CD4-positive, alpha-beta T cell treated with Interleukin-4 for 4 hours (primary cell): ENCODE results near the gene DUSP21.
A peak's percentile ranks its signal among the peaks of the same experiment; 100 is the strongest.
"Not testable (repeated sequence)": the region's sequence is repeated elsewhere in the genome, so short reads cannot be mapped to it uniquely, and the experiment has no call there.

Experiments used
- DNase-seq: peaks from one replicate; pipeline ENCODE4 v3.0.0-alpha.2; 2020

Gene DUSP21

GRCh38 chrX:44843753-44844152 lies at the start of gene DUSP21:
DUSP21 (plus strand) TSS chrX:44844021; CDS start chrX:44844133, 112 bp downstream.
- no peak for DNase-seq

DNA sequence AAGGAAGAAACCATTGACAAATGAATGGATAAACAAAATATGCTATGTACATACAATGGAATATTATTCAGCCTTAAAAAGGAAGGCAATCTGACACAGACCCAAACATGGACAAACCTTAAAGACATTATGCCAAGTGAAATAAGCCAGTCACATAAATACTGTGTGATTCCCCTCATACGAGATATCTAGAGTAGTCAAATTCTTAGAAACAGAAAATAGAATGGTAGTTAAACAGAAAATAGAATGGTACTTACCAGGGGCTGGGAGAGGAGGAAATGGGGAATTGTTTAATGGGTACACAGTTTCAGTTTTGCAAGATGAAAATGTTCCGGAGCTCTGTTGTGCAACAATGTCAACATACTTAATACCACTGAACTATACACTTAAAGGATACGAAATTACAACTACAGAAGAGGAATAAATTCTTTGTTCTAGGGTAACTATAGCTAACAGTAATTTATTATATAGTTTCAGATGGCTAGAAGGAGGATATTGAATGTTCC lies 47.8 kb upstream of the DUSP21 start:
- no peak for DNase-seq

DNA sequence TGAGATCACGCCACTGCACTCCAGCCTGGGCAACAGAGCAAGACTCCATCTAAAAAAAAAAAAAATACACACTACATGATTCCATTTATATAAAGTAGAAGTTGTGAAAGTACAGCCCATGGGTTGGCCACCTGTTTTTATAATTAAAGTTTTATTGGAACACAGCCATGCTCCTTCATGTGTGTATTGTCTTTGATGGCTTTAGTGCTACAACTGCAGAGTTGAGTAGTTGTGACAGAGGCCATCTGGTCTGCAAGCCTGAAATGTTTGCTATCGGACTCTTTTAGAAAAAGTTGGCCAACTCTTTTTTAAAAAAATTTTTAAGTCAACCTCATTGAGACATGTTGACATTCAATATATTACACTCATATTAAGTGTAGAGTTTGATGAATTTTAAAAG lies 41.2 kb upstream of the DUSP21 start:
- DNase-seq, result no peak

DNA sequence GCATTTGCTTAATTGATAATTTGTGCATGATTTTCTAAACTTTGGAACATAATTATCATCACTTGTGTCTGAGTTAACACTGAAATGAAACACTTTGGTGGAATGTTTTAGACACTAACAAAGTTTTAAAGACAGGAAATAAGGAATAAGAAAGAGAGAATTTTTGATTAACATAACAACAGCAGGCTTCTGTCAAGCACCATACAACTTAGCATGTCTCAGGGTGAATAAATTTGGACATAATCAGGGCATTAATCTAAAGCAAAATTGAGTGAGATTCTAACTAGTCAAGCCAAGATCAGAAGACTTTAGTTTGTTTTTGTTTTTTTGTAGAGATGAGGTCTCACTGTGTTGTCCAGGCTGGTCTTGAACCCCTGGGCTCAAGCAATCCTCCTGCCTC lies 28.1 kb upstream of the DUSP21 start:
- DNase-seq, result no peak

- DNase-seq, result no peak
These were observed 27.5 kb upstream of the DUSP21 start for GRCh38 chrX:44816367-44816766.

- no peak for DNase-seq
These were observed 26.8 kb upstream of the DUSP21 start for GRCh38 chrX:44817029-44817428.

DNA sequence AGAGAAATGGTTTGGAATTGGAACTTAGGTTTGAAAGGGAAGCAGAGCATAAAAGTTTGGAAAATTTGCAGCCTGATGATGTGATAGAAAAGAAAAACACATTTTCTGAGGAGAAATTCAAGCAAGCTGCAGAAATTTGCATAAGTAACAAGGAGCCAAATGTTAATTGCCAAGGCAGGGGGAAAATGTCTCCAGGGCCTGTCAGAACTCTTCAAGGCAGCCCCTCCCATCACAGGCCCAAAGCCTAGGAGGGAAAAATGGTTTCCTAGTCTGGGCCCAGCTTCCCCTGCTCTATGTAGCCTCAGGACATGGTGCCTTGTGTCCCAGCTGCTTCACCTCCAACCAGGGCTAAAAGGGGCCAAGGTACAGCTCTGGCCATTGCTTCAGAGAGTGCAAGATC lies 21.2 kb upstream of the DUSP21 start:
- DNase-seq, result no peak

GRCh38 chrX:44823193-44823592 lies 20.6 kb upstream of the DUSP21 start:
- not testable (repeated sequence) for DNase-seq

- no peak for DNase-seq
These were observed 15.7 kb upstream of the DUSP21 start for GRCh38 chrX:44828008-44828605.

- no peak for DNase-seq
These were observed 14.0 kb upstream of the DUSP21 start for GRCh38 chrX:44829832-44830231.

DNA sequence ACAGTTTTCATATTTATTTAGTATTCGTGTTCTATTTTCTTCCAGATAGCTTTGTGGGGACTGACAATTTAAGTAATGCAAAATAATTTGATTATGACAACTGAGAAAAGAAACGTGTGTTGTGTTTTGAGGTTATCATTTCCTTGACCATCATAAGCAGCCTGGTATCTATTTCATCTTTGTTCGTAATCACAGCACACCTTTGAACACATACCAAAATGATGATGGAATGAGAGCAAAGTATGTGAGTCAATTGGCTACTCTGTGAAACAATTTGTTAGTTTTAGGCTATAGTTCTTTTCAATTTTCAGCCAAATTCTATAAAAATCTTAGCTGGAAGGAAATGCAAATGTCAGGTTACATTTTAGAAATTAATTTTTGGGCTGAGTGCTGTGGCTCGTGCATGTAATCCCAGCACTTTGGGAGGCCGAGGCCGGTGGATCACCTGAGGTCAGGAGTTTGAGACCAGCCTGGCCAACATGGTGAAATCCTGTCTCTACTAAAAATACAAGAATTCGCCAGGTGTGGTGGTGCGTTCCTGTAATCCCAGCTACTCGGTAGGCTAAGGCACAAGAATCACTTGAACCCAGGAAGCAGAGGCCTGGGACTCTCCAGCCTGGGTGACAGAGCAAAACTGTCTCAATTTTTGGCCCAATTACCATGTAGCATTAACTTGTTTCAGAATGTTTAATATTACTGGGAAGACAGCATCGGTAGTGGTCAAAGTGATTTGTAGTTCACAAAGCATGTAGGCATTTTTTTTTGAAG lies 1.1 kb upstream of the DUSP21 start:
- DNase-seq, result no peak

- no peak for DNase-seq
These were observed 511 bp upstream of the DUSP21 start for GRCh38 chrX:44843318-44843702.

DNA sequence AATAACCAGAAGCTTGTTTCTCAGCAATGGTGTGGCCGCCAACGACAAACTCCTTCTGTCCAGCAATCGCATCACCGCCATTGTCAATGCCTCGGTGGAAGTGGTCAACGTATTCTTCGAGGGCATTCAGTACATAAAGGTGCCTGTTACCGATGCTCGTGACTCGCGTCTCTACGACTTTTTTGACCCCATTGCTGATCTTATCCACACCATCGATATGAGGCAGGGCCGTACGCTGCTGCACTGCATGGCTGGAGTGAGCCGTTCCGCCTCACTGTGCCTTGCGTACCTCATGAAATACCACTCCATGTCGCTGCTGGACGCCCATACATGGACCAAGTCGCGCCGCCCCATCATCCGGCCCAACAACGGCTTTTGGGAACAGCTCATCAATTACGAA lies 383 bp downstream of the DUSP21 start:
- no peak for DNase-seq

GRCh38 chrX:44850891-44851290 lies 7.1 kb downstream of the DUSP21 start:
- not testable (repeated sequence) for DNase-seq

- no peak for DNase-seq
These were observed 27.4 kb downstream of the DUSP21 start for GRCh38 chrX:44871114-44871645.

DNA sequence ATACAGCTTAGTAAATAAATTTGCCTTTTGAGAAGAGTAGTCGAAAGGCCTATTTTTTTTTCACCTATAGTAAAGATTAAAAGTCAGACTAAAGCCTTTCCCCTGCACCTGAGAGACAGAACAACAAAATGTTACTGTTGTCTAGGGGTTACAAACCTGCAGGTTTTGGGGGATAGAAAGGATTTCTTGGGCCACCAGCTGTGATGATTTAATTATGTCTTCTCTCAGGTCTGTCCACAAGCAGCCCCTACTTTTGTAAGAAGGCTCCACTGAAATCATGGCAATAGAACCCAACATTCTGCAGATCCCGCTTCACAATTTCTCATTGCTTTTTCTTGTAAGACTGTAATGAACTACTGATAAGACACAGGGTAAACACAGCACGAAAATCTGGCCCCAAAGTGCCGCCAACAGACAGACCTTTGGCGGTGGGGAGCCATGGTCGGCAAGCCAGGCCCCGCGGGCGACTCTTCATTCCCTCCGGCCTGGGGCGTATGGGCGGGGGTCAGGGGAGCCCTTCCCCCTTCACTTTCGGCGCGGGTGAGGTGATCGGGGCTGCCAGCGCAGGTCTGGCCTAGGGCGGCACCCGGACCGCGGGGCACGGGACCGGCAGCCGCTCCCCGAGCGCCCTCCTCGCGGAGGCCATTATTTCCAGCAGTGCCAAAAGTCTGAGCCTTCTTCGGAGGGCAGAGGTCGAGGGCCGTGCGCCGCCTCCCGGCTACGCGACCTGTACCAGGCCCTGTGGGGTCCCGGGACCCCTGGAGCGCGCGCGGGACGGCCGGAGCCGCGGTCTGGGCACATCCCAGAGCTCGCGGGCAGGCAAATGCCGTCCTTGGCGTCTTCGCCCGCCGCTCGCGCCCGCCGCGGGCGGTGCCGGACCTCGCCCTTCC lies 28.4 kb downstream of the DUSP21 start:
- DNase-seq, result no peak

DNA sequence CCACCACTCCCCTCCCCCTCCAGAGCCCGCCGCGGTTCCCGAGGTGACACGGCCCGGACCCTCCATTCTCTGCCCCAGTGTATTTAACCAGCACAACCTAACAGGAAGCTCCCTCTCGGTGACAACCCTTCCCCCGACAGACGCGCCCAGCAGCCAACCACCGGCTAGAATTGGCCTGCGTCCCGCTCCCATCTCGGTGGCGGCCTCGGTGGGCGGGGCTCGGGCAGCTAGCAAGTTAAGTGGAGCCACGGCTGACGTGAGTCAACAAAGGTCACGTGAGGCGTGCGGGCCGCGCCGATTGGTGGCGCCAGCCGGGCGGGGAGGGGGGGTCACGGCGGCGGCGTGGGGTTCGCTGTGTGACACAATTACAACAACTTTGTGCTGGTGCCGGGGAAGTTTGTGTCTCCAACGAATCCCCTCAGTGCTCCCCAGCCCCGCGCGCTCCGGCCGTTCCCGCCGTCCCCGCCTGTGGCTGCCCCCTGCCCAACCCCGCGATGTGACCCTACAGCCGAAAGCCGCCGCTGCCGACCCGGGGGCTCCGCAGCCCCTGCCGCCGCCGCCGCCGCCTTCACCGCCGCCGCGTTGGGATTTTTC lies 29.1 kb downstream of the DUSP21 start, which contains the start of gene KDM6A:
KDM6A (plus strand) TSS at position 368 of the 594 bp plus-strand sequence. CDS start 364 bp downstream, outside the sequence.
- peak; percentile 97 for DNase-seq

- peak; percentile 24 for DNase-seq
These were observed 29.8 kb downstream of the DUSP21 start for GRCh38 chrX:44873415-44874276.

GRCh38 chrX:44874420-44875184 lies 30.8 kb downstream of the DUSP21 start:
- peak; percentile 48 for DNase-seq

DNA sequence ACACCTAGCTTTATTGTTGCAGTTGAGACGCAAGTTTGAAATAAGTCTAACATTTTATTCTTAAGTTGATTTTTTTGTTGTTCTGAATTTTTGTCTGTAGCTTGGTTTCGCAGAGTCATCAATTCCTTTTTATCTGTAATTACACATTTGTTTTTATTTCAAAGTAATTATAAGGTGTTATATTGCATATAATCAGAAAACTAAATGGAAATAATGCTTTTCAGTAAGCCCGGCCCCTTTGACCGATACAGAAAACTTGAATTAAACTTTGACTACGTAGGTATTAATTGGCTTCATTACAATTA lies 31.3 kb downstream of the DUSP21 start:
- DNase-seq, result no peak

DNA sequence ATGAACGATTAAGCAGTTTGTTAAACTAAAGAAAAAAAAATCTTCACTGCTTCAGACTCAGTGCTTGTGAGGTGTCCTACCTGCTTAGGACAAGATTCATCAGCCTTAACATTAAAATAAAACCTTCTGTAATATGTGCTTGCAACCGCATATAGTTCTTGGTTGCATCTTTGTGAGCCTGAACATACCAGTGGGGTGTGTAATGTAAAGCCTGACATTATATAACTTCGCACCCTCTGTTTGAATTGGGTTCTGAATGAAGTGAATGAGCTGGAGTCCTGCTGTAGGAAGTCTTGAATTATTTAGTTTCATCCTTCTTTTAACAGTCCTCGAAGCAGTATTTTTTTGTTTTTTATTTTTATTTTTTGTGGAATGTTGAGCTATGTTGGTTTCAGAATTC lies 32.3 kb downstream of the DUSP21 start:
- DNase-seq, result no peak
